ENCODE measurements around the gene KEL.
"Not testable (repeated sequence)": the region's sequence is repeated elsewhere in the genome, so short reads cannot be mapped to it uniquely, and the experiment has no call there.

KEL gene

GRCh38 chr7:142961973-142962926 is at the start of gene KEL:
Gene KEL, minus strand, starts transcription at chr7:142962363. Its CDS starts 157 bp downstream, at chr7:142962206.
- DNase-seq: no peak

GRCh38 chr7:143008007-143008901 is 46.1 kb upstream of the KEL start:
- DNase-seq: peak; percentile 67

GRCh38 chr7:143005632-143006260 is 43.6 kb upstream of the KEL start:
- DNase-seq: no peak

- DNase-seq: peak; percentile 40
Measured at GRCh38 chr7:143003393-143004051, 41.4 kb upstream of the KEL start.

- no peak for DNase-seq
Measured at GRCh38 chr7:143002898-143003297, 40.7 kb upstream of the KEL start.

GRCh38 chr7:143002106-143002505 is 39.9 kb upstream of the KEL start:
- no peak for DNase-seq

GRCh38 chr7:143000648-143001047 is 38.5 kb upstream of the KEL start:
- no peak for DNase-seq

- no peak for DNase-seq
Measured at GRCh38 chr7:142999793-143000192, 37.6 kb upstream of the KEL start.

- DNase-seq: no peak
Measured at GRCh38 chr7:142998966-142999365, 36.8 kb upstream of the KEL start.

GRCh38 chr7:142997456-142997989 is 35.4 kb upstream of the KEL start:
- no peak for DNase-seq

- DNase-seq: no peak
Measured at GRCh38 chr7:142992427-142992826, 30.3 kb upstream of the KEL start.

GRCh38 chr7:142984297-142984696 is 22.1 kb upstream of the KEL start:
- DNase-seq: no peak

- no peak for DNase-seq
Measured at GRCh38 chr7:142983825-142984224, 21.7 kb upstream of the KEL start.

- DNase-seq: not testable (repeated sequence)
Measured at GRCh38 chr7:142978402-142978801, 16.2 kb upstream of the KEL start.

GRCh38 chr7:142974626-142975025 is 12.5 kb upstream of the KEL start:
- DNase-seq: no peak

- DNase-seq: no peak
Measured at GRCh38 chr7:142969183-142969582, 7.0 kb upstream of the KEL start.

GRCh38 chr7:142968229-142968628 is 6.1 kb upstream of the KEL start:
- no peak for DNase-seq

- DNase-seq: no peak
Measured at GRCh38 chr7:142964502-142965246, 2.5 kb upstream of the KEL start.

GRCh38 chr7:142963993-142964392 is 1.8 kb upstream of the KEL start:
- DNase-seq: no peak

GRCh38 chr7:142962991-142963390 is 828 bp upstream of the KEL start:
- no peak for DNase-seq

GRCh38 chr7:142961595-142961972 is 579 bp downstream of the KEL start:
- no peak for DNase-seq

Measured in NCI-H69 (cell line).